GM19324 (cell line): ENCODE data around the gene SELENON.
"Not testable (repeated sequence)": the region's sequence is repeated elsewhere in the genome, so short reads cannot be mapped to it uniquely, and the experiment has no call there.

ENCODE experiments used
- ATAC-seq: cut with Tn5 transposase; IDR thresholded peaks from one replicate; pipeline ENCODE4 v1.9.1; 2021; ENCODE audit warnings: mild to moderate bottlenecking, moderate library complexity; ENCODE audit not compliant: unreplicated experiment, low FRiP score

The SELENON gene

DNA sequence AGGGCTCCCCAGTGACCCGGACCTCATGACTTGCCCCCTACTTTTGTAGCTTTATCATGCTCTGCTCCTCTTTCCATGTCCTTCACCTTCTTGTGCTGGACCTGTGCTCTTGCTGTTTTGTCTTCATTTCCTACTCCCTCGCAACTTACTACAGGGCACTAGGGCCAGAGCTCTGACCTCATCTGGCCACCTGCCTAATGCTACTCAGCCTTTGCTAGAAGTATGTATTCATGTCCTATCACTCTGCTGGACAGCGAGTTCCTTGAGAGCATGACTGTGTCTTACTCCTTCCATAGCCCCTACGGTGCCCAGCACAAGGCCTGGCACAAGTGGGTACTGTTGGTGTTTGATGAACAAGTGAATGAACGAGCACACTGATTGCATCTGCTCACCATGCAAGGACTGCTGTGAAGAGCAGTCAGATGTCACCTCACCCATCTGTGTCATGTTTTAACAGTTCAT is 21.7 kb downstream of the SELENON start:
- ATAC-seq, result no peak

DNA sequence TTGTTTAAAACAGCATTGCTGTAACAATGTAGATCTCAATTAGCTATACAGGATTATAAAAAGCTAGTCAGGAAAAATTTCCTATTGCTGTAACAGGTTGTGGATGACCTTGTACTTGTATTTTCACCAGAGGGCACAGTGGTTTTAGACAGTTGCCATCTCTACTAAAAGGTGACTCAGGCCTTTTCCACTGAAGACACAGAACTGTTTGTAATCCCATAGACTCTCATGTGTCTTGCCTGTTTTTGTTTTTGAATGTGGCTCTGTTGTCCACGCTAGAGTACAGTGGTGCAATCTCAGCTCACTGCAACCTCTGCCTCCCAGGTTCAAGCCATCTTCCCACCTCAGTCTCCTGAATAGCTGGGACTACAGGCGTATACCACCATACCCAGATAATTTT is 25.6 kb downstream of the SELENON start:
- no peak for ATAC-seq

DNA sequence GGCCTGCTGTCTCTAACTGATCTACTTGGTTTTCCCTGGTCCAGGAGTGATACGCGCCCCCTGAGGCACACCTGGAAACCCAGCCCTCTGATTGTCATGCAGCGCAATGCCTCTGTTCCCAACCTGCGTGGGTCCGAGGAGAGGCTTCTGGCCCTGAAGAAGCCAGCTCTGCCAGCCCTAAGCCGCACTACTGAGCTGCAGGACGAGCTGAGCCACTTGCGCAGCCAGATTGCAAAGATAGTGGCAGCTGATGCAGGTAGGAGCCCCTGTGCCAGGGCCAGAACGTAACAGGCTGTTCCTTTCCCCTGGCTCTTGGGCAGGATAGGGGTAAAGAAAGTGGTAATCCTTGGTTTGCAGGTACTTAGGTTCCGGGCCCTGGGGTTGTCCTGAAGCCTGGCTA is 26.6 kb downstream of the SELENON start:
- ATAC-seq, result no peak

DNA sequence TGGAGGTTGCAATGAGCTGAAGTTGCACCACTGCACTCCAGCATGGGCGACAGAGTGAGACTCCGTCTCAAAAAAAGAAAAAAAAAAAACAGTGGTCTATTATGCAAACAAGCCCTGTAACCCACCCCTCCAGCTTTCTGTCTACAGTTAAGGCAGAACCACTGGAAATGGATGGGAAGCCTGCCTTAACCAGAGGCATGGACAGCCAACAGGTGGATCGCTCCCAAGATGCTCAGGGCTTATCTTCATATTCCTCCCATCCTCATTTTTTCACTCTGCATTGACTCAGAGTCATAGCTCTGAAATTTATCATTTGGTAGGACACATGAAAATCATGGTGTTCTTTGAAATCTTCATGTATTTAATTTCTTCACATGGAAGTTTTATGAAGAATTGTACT is 28.5 kb downstream of the SELENON start:
- ATAC-seq, result no peak

DNA sequence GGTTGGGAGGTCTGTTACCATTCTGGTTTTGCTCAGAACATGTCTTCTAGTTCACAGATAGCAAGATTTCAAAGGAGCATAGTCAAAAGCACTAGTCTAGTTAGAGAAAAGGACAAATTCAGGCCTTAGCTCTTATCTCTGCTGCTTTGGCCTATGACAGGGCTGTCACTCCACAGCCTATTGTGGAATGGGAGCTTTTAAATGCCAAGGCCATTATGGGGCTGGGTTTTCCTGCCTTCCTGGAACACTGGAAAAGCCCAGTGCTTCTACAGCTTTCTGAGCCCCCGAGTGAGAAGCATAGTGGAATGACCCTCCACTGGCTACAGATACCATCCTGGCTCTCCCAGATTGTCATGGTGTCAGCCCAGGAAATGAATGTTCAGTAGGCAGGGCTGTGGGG is 29.1 kb downstream of the SELENON start:
- ATAC-seq, result no peak

DNA sequence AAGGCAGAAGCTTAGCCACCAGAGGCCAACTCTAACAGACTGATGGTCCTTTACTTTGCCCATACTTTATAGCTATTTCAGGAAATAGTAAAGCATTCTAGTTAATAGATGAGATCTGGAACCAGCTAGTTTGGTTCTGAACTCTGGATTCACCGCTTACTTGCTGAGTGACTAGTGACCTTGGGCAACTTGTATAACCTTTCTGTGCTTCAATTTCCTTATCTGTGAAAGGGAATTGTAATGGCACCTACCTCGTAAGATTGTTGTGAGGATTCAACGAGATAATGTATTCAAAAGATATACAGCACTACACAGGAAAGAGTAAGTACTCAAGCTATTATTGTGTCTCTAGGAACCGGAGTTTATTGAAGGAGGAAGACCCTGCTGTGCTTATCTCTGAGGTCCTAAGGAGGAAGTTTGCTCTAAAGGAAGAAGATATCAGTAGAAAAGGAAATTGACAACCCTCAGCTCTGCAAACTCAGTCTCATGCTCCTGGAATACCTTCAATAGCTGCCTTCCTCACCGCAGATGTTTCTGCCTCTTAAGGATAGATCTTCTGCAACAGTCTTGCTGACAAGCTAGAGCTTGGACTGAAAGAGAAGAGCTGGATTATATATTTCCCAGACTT is 31.7 kb downstream of the SELENON start:
- no peak for ATAC-seq

DNA sequence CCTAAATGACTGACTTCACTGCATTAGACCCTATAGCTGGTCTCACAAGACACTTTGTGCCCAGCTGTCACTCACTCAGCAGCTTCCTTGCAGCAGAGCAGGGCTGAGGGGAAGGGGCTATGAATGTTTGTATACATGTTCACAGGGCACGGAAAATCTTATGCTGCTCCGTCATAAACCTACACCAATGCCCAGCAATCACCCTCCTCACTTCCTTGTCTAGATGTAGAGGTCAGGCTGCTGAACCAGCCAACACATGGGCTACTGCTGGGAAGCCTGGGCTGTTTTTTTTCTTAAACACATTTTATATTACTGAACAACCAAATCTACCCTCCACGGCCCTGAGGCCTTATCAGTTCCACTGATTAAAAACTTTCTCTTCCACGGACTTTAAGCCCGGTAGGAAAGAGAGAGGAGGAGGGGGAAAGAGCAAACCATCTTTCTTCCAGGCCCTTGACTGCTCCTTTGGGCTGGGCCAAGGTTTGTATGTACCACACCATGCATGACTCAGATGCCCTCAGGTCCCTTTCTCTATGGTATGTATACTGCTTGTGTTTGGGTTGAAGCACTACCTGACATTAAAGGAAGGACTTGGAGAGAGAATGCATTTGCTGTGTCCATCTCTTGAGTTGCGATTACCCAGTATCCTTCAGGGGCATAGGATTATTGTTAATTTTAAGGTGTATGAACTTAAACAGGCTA is 32.5 kb downstream of the SELENON start:
- no peak for ATAC-seq

DNA sequence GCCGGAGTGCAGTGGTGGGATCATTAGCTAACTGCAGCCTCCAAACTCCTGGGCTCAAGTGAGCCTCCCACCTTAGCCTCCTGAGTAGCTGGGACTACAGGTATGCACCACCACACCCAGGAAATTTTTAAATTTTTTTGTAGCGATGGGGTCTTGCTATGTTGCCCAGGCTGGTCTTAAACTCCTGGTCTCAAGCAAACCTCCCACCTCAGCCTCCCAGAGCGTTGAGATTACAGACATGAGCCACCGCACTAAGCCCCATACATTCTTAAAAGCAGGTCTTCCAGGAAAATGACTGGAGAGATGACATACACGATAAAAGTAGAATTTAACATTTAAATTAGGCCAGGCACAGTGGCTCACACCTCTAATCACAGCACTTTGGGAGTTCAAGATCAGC is 33.2 kb downstream of the SELENON start:
- ATAC-seq, result no peak

DNA sequence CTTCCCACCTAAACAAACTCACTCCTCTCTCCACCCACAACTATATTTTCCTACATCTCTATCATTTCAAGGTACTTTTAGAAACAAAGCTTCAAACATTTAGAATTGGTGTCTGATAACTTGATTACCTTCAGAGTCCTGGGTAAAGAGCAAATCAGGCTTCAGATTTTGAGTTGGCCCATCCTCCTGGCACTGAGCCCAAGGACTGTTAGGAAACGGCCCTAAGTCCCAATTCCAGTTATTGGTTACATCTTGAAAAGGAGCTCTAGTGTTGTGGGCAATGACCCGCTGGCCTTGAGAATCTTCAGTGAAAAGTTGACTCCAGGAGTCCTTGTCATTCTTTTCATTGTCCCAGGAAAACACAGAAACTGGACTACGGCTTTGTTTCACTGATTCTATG is 34.9 kb downstream of the SELENON start:
- ATAC-seq, result no peak

DNA sequence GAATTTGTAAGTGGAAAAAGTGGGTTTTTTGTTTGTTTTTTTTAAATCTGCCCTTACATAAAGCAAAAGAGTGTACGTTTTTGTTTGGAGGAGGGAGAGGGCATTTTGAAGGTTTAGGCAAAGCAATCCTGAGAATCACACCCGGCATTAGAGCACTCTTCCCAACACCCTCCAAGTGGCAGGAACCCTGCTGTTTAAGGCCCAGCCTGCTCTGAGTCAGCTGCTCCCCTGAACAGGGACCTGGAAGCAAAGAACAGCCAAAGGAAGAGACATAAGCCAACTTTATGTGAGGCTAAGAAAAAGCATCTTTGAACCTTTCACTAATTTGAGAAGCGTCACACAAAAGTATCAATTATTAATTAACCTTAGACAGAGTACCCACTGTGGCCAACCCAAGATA is 36.7 kb downstream of the SELENON start:
- no peak for ATAC-seq

DNA sequence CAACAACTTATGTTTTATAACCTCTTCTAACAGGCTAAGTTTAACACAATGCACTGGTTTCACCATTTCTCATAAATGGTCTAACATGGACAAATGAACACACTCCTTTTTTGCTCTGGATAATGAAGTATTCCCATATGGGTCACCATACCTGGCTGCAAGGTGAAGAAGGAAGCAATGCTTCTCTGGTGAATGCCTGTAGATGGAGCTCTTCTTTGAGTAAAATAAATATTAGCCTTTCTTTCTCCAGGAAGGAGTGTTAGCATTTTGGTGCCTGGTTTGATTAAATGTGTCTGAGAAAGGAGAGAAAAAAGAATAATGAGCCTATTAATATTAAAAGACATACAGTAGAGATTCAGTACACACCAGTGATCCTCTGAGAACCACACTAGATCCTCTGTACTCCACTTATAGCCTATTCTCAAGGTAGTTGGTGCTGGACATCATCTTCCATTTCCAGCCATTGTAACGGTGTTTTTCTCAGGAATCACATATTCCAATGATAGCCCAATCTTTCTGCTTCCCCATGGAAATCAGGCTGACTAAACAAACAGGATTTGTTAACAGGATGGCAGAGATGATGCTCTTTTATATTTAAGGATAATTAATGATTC is 37.4 kb downstream of the SELENON start:
- no peak for ATAC-seq

DNA sequence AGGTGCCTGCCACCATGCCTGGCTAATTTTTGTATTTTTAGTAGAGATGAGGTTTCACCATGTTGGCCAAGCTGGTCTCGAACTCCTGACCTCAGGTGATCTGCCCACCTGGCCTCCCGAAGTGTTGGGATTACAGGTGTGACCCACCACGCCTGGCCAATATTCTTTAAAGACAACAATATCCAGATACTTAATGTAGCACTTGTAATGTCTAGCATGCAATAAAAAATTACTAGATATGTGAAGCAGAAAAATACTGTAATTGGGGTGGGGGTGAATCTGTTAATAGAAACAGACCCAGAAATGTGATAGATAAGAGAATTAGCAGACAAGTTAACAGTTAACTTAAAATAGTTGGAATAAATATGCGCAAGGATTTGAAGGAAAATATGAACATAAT is 39.8 kb downstream of the SELENON start:
- ATAC-seq, result not testable (repeated sequence)

DNA sequence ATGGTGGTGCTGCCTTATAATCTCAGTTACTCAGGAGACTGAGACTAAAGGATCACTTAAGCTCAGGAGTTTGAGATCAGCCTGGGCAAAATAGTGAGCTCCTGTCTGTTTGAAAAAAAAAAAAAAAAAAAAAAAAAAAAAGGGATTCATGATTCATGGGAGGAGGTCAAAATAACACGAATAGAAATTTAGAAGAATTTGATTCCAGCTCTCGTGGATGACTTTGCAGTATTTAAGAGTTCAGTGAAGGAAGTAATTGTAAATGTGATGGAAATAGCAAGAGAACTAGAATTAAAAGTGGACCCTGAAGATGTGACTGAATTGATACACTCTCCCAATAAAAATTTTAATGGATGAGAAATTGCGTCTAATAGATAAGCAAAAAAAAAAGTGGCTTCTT is 43.5 kb downstream of the SELENON start:
- ATAC-seq, result no peak

DNA sequence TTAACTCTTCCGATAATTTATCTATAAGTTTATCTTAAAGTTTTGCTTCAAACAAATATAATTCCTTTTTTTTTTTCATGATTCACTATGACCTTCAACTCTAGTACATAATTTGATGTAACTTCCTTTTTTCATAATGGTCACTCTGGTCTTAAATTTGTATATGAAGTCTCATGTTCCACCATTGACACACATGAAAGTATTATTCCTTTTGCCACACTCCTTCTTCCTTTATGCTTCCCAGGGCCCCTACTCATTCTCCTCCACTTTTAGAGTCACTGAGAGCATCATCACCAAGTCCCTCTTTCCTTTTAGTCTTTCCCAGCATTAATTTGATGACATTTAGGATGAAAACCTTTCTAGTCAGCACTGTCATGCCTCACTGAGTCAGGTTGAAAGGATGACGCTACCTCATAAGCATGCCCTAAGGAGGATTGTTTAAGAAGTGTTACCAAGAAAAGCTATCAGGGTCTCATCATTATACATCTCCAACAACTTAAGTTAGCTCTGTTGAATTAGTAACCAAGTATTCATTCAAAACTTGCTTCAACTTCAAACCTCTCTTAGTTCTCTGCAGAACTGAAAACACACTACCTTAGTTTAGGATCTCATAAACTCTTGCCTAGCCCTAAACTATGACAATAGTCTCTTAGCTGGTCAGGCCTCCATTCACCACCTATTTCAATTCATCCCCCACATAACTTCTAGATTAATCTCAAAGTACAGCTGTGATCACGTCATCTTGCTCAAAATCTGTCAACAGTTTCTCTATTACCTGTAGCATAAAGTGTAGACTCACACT is 44.7 kb downstream of the SELENON start:
- no peak for ATAC-seq

DNA sequence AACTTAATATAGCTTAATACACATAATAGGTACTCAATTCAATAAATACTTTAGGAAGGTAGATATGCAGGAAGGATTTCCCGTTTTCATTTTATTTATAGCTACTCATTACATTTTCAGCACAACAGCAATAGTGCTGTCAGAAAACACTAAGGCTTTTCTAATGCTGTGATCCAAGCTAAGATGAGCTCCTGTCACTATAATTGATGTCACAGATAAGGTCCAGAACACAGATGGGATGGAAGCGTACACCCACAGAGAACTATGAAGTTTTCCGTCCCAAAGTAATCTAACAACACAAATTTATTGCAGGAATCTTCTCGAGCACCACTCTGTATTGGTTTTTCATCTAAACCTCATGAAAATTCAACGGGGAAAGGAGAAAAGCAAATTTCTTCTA is 45.7 kb downstream of the SELENON start:
- no peak for ATAC-seq

DNA sequence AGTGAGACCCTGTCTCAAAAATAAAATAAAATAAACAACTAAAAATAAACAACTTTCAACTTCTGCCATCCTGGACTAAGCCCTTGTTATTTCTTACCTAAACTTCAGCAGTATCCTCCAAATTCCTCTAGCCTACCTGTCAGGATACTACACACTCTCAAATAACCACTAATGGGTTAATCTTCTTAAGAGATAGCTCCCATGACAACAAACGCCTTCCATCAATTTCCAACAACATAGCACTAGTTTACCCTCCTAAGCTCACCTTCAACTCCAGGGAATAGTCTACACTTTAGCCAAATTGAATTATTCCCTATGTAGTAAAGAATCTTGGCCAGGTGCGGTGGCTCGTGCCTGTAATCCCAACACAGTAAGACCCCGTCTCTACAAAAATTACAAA is 47.9 kb downstream of the SELENON start:
- ATAC-seq, result no peak

DNA sequence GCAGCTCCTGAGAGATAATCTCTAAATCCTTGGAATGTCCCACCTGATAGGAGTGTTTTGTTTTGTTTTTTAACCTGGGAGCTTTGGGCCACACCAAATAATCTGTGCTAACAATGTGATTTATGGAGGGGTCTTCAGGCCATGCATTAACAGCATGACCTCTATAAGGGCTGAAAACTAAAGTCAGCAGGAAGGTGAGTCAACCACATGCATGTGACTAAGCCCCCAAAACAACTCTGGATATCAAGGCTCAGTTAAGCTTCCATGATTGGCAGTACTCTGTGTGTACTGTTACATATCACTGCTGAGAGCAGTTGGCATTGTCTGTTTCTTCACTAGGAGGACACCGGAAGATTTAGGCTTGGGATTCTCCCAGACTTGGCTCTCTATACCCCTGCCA is 48.5 kb downstream of the SELENON start:
- ATAC-seq, result no peak

DNA sequence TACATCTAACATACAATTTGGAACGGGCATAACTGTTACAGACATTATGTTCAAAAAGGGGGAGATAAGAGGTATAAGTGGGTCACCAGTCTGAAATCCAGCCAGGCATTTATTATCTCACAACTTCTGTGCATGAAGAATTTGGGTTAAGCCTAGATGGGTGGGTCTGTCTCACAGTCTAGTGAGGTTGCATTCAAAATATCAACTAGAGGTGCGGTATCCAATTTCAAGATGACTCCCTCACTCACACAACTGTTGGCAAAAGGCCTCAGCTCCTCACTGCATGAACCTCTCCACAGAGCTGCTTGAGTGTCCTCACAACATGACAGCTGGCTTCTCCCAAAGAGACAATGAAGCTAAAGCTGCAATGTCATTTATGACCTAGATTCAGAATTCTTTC is 54.6 kb downstream of the SELENON start:
- ATAC-seq, result no peak

DNA sequence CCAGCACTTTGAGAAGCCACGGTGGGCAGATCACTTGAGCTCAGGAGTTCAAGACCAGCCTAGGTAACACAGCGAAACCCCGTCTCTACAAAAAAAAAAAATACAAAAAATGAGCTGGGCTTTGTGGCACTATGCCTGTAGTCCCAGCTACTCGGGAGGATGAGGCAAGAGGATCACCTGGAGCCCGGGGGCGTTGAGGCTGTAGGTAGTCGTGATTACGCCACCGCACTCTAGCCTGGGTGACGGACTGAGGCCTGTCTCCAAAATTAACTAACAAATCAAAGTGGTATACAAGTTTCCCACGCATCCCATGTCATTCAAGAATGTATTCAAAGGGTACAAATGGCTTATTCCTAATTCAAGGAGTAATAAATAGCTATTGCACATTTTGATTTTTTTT is 56.9 kb downstream of the SELENON start:
- no peak for ATAC-seq

DNA sequence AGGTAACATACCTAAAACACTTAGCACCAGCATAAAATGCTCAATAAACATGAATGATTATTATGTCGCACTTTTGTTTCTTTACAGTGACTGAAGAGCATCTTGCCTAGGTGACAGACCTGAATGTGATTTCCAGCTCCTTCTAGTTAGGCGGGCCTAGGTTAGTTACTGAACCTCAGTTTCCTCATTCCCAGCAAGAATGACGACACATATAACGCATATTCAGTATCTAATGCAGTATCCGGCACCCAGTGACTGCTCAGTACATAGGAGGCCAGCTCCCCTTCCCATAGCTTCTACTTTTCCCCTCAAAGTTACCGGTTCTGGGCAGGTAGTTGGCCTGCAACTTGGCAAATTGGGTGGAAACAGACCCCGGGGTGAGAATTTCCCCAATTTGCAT is 58.5 kb downstream of the SELENON start:
- ATAC-seq, result no peak
